ENCODE measurements around the gene HYAL3. TPM values are rescaled to one million over a fixed set of nuclear protein-coding genes. Genes with fewer than 3 reads are reported as not detected.

HYAL3 gene
- total and polyA plus RNA-seq, 2 of the 13 experiments (the other 11 are each of a cell fraction or from before 2014, with no cell fraction given), result 5.5 to 10.4 TPM

GRCh38 chr3:50275996-50276761 lies 23.0 kb downstream of the HYAL3 start:
- in situ Hi-C loops (cut with HindIII; ENCODE audit: extremely low pct_ligation_motif_present, low pct_unique_long_range_greater_than_20kb) (loop anchor here (10.0 kb wide), 1 partner anchor 81 kb away; the partner anchor contains the start of gene GNAT1), intact Hi-C loops (cut with micrococcal nuclease; ENCODE audit: unreplicated experiment) (no loop called here)
- no peak for ATAC-seq
- Histone ChIP-seq H3K27me3 (ENCODE audit: control insufficient read depth in 1 of 2, insufficient read depth in 2 of 2, low read length in 2 of 2) (no peaks in the 10 kb centered on the region), H3K9ac (ENCODE audit: insufficient read depth, low read depth, low read length) (no peak overlapping the region), H3K4me3 (replicated peaks in 1 of 3; ENCODE audit: insufficient read depth in 1 of 3, low read depth in 2 of 3, low read length in 3 of 3) (no peak overlapping the region), H3K27ac (ENCODE audit: extremely low read length, insufficient read depth, low read length) (no peak overlapping the region), H3K4me2 (ENCODE audit: low read depth, low read length) (no peak overlapping the region), H3K9me3 (ENCODE audit: low read length) (no peaks in the 10 kb centered on the region), H3K36me3 (replicated peaks in 1 of 2; ENCODE audit: control insufficient read depth in 1 of 2, insufficient read depth in 2 of 2, low read length in 2 of 2) (peaks cover 14 to 30% of the 10 kb centered on the region in 2 experiments), H4K20me1 (ENCODE audit: insufficient read depth, low read length) (no peaks in the 10 kb centered on the region; the same call in 1 of the 2 replicates), H3K79me2 (ENCODE audit: insufficient read depth, low read length) (peaks cover 12% of the 10 kb centered on the region), H3K4me1 (ENCODE audit: insufficient read depth, low read length) (peaks cover 51% of the 10 kb centered on the region), H2AFZ (ENCODE audit: low read length) (no peak overlapping the region)
- no peak for TF ChIP-seq TRIM24 (CRISPR knock-in tag; IDR thresholded peaks at IDR 0.05)
- TF ChIP-seq RBFOX2 (IDR thresholded peaks at IDR 0.05; ENCODE audit: low read depth, low read length), result peak; percentile 66
- no peak for TF ChIP-seq ZNF101 (CRISPR knock-in tag; IDR thresholded peaks at IDR 0.05; ENCODE audit: borderline replicate concordance, low read depth)
- TF ChIP-seq TCF7L2 (IDR thresholded peaks at IDR 0.05; ENCODE audit: low read depth, low read length), result no peak
- TF ChIP-seq AGO2 (optimal IDR thresholded peaks at IDR 0.05; ENCODE audit: low read depth, low read length), result peak; percentile 87
- BruUV-seq (replicated peaks), result TSS peak; percentile 30
- POLR2A ChIA-PET, result interaction anchor here (0.8 to 1.7 kb wide), 3 partner anchors 12 to 16 kb away, joined by 3 to 7 read pairs (median 4); partner anchors contain the start of gene IFRD2
- no peak for FAIRE-seq
- CTCF ChIA-PET (ENCODE audit: low intra/inter-chr PET ratio, low total read pairs), result interaction anchor here (6.4 kb wide), 1 partner anchor 49 kb away, joined by 63 read pairs; no protein-coding TSS in a partner anchor
- no peak for DNase-seq (ENCODE audit: low spot score)
- WGBS (ENCODE audit: low lambda C conversion rate), result 97% methylated on average over 74 of the region's 79 CpGs
